Spleen (tissue), 11 donors: ENCODE data around the gene WIPI1. TPM values are rescaled to one million over a fixed set of nuclear protein-coding genes. Genes with fewer than 3 reads are reported as not detected.

ENCODE experiments used
- DNase-seq: peaks from one replicate; pipeline ENCODE4 v3.0.0-alpha.2; 2020
- H3K27ac ChIP-seq, 8 donors: fragments of 200-600 bp; sonication (generic) in 7 of 8; 1 replicate in 4 of 8; 2 replicates in 4 of 8; pipeline versions ENCODE4 v1.5.0 to v1.8.0; 2016 to 2021; ENCODE audit warnings: inconsistent platforms in 4 of 8, mild to moderate bottlenecking in 4 of 8, moderate library complexity in 1 of 8
- H3K27me3 ChIP-seq, 7 donors: fragments of 200-600 bp; sonication (generic) in 6 of 7; replicated peaks in 1 of 7; 1 replicate in 4 of 7; 2 replicates in 3 of 7; pipeline versions ENCODE4 v1.5.0 to v1.8.0; 2016 to 2021; ENCODE audit warnings: inconsistent platforms in 3 of 7, mild to moderate bottlenecking in 1 of 7
- H3K36me3 ChIP-seq, 6 donors: fragments of 200-600 bp; sonication (generic) in 5 of 6; 1 replicate in 4 of 6; 2 replicates in 2 of 6; pipeline versions ENCODE4 v1.5.0 to v1.8.0; 2016 to 2021; ENCODE audit warnings: inconsistent platforms in 2 of 6
- H3K4me1 ChIP-seq, 6 donors: fragments of 200-600 bp; sonication (generic) in 5 of 6; 1 replicate in 3 of 6; 2 replicates in 3 of 6; pipeline versions ENCODE4 v1.5.0 to v1.8.0; 2016 to 2021; ENCODE audit warnings: inconsistent platforms in 3 of 6
- H3K4me3 ChIP-seq, 8 donors: fragments of 200-600 bp; sonication (generic) in 7 of 8; 1 replicate in 4 of 8; 2 replicates in 4 of 8; pipeline versions ENCODE4 v1.5.0 to v1.8.0; 2016 to 2021; ENCODE audit warnings: inconsistent platforms in 4 of 8, mild to moderate bottlenecking in 4 of 8, moderate library complexity in 2 of 8
- H3K9me3 ChIP-seq, 8 donors: fragments of 200-600 bp; sonication (generic) in 7 of 8; 1 replicate in 4 of 8; 2 replicates in 4 of 8; pipeline versions ENCODE4 v1.5.0 to v1.8.0; 2016 to 2021; ENCODE audit warnings: inconsistent platforms in 4 of 8
- CTCF ChIP-seq, 11 experiments: fragments of 200-600 bp in 7 of 11; fragments of 450-650 bp in 4 of 11; sonication (generic) in 4 of 11; IDR thresholded peaks in 8 of 11; conservative IDR thresholded peaks in 3 of 11; 1 replicate in 7 of 11; 2 replicates in 4 of 11; pipeline versions ENCODE4 v1.4.0 to v1.8.0; 2016 to 2021; ENCODE audit warnings: antibody characterized with exemption in 11 of 11, inconsistent platforms in 4 of 11, mild to moderate bottlenecking in 1 of 11
- POLR2A ChIP-seq, 3 donors: fragments of 450-650 bp; IDR thresholded peaks; one replicate each; pipeline ENCODE4 v1.5.1; 2017; ENCODE audit warnings: antibody characterized with exemption in 3 of 3, mild to moderate bottlenecking in 1 of 3
- POLR2AphosphoS5 ChIP-seq, 3 donors: sonication (generic); formaldehyde crosslinking; IDR thresholded peaks; one replicate each; pipeline ENCODE4 v1.5.1; 2017; ENCODE audit warnings: antibody characterized with exemption in 3 of 3
- WGBS, 5 donors: extraction: QIAGEN DNeasy Blood & Tissue Kit in 3 of 5; methylation state at CpG; one replicate each; pipeline versions ENCODE4 v1.1.5 to v1.1.7; 2013 to 2018; 5-methylcytosine and 5-hydroxymethylcytosine counted together
- intact Hi-C: fragments of 100-400 bp; cut with DNase I; formaldehyde crosslinking; loops from one replicate; pipeline ENCODE4 v1.15.0; 2023; ENCODE audit warnings: low total_unique reads
- polyA plus RNA-seq, 3 donors: library from polyadenylated mRNA; stranded (reverse); fragments of 200-250 nt; gene quantifications; one replicate each; pipeline ENCODE4 v1.2.1, GENCODE V29; 2013
- total RNA-seq, 7 donors: library from RNA; depleted of rRNA in 3 of 7; stranded (reverse); fragments of >200 nt in 3 of 7; fragmentation: NEBNext Ultra II Directional in 4 of 7; extraction: Animal tissue kit (Norgen Biotek cat#: 25700) in 4 of 7; gene quantifications; one replicate each; pipeline versions ENCODE4 v1.1.0 to v1.2.1, GENCODE V29; 2016 to 2021
- donor health status: healthy with polysubstance abuse.
- donor health status: DM: no; HTN: no; CAD: no; lungs with moderate emphysema.
- donor health status: DM: no; HTN: no; CAD: no.
- donor health status: Bipolar disorder and iron deficiency.
- donor health status: healthy.
- donor health status: DM: no; HTN: no; CAD: no.
- donor health status: DM: yes; HTN: yes; CAD: no.

Gene WIPI1
- total and polyA plus RNA-seq, 10 donors: 7.2 to 38.3 (median 25.6) TPM

- DNase-seq: no peak
- Histone ChIP-seq H3K36me3 (peaks cover 0 to 88% (median 44%) of the 10 kb centered on the region in 6 donors), H3K4me3 (no peak overlapping the region), H3K27ac (no peak overlapping the region), H3K9me3 (no peaks in the 10 kb centered on the region), H3K4me1 (peaks cover 8 to 28% (median 19%) of the 10 kb centered on the region in 6 donors), H3K27me3 (no peaks in the 10 kb centered on the region)
- intact Hi-C loops: no loop called here
- WGBS, 5 donors: 89 to 99% (median 96%) methylated on average over 8 of the region's 8 CpGs
- no peak for TF ChIP-seq CTCF (IDR thresholded peaks at IDR 0.05 in 8 of 11, conservative IDR thresholded peaks at IDR 0.05 in 3 of 11)
- TF ChIP-seq POLR2A (IDR thresholded peaks at IDR 0.05): no peak
- TF ChIP-seq POLR2AphosphoS5 (IDR thresholded peaks at IDR 0.05): no peak
Observed at GRCh38 chr17:68445671-68446070, 11.6 kb downstream of the WIPI1 start.

DNA sequence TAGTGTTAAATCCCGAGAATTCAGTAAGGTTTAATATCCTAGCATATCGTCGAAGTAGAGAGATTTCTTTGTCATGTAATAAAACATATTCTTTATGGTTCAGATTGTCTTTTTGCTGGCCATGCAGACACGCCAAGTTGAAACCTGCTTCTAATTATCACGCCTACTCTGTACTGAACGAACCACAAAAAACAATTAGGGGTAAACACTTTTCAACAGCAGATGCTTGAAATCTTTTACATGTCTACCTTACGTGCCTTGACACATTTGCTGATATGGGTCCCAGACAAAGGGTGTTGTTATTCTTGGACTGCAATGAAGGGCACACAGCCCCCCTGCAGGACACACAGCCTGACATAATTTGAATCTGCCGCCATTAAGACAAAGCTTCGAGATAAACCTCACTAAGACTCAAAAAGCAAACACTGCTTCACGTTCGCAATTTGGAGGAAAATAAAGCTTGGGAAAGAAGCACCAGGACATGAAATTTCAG, 13.3 kb downstream of the WIPI1 start:
- H3K4me1 ChIP-seq: peaks cover 10 to 44% (median 34%) of the 10 kb centered on the region in 6 donors
- 93 to 94% (median 94%) methylated on average over 11 of the region's 11 CpGs for WGBS, 5 donors
- H3K27ac ChIP-seq: no peak overlapping the region
- peaks cover 0 to 72% (median 30%) of the 10 kb centered on the region in 6 donors for H3K36me3 ChIP-seq
- H3K9me3 ChIP-seq: no peaks in the 10 kb centered on the region
- intact Hi-C loops: no loop called here
- no peak for DNase-seq
- no peak for TF ChIP-seq POLR2A (IDR thresholded peaks at IDR 0.05)
- TF ChIP-seq CTCF (IDR thresholded peaks at IDR 0.05 in 8 of 11, conservative IDR thresholded peaks at IDR 0.05 in 3 of 11): no peak
- TF ChIP-seq POLR2AphosphoS5 (IDR thresholded peaks at IDR 0.05): no peak
- no peak overlapping the region for H3K4me3 ChIP-seq
- no peaks in the 10 kb centered on the region for H3K27me3 ChIP-seq

- intact Hi-C loops: no loop called here
- H3K9me3 ChIP-seq: no peaks in the 10 kb centered on the region
- peak overlapping the region; percentile 11 to 89 (median 76) for H3K27ac ChIP-seq
- TF ChIP-seq POLR2AphosphoS5 (IDR thresholded peaks at IDR 0.05): peak in 1 of 3 donors; percentile 59
- TF ChIP-seq POLR2A (IDR thresholded peaks at IDR 0.05): no peak
- WGBS, 5 donors: 53 to 59% (median 58%) methylated on average over 14 of the region's 14 CpGs
- no peaks in the 10 kb centered on the region for H3K27me3 ChIP-seq
- H3K4me1 ChIP-seq: peaks cover 23 to 72% (median 61%) of the 10 kb centered on the region in 6 donors
- peak overlapping the region in 1 of 8 donors; percentile 39 for H3K4me3 ChIP-seq
- no peak for DNase-seq
- peaks cover 0 to 44% (median 15%) of the 10 kb centered on the region in 6 donors for H3K36me3 ChIP-seq
Observed at GRCh38 chr17:68441070-68441770, 16.1 kb downstream of the WIPI1 start.

DNA sequence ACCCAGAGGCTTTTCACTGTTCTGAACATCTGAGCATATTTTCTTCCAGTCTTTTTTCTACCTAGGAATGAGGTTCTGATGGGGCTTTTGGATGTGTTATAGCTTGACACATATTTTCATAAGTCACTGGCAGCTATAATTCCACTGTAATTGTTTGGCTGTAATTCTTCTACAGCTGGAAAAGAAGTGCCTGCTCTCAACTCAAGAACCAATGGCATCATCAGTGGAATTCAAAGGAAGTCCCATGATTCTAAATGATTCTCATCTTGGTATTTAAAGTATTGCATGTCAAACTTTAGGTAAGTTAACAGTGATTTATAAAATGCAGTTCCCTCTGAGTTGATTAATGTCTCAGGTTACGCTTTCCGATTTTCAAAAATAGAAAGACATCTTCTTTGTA, 16.8 kb downstream of the WIPI1 start:
- Histone ChIP-seq H3K27ac (peak overlapping the region in 7 of 8 donors; percentile 53 to 89 (median 77)), H3K27me3 (no peaks in the 10 kb centered on the region), H3K4me3 (peak overlapping the region in 1 of 8 donors; percentile 39), H3K9me3 (no peaks in the 10 kb centered on the region), H3K4me1 (peaks cover 23 to 79% (median 66%) of the 10 kb centered on the region in 6 donors), H3K36me3 (peaks cover 0 to 43% (median 16%) of the 10 kb centered on the region in 6 donors)
- TF ChIP-seq POLR2A (IDR thresholded peaks at IDR 0.05) (no peak), POLR2AphosphoS5 (IDR thresholded peaks at IDR 0.05) (no peak)
- intact Hi-C loops: no loop called here
- WGBS, 5 donors: 56 to 70% (median 63%) methylated on average over 2 of the region's 2 CpGs
- DNase-seq: no peak

- no peak for DNase-seq
- H3K4me1 ChIP-seq: peaks cover 23 to 80% (median 66%) of the 10 kb centered on the region in 6 donors
- TF ChIP-seq POLR2AphosphoS5 (IDR thresholded peaks at IDR 0.05) (no peak), POLR2A (IDR thresholded peaks at IDR 0.05) (no peak), CTCF (IDR thresholded peaks at IDR 0.05 in 8 of 11, conservative IDR thresholded peaks at IDR 0.05 in 3 of 11) (no peak)
- no peaks in the 10 kb centered on the region for H3K9me3 ChIP-seq
- H3K27ac ChIP-seq: peak overlapping the region in 7 of 8 donors; percentile 53 to 89 (median 77)
- 57 to 62% (median 59%) methylated on average over 8 of the region's 8 CpGs for WGBS, 5 donors
- H3K27me3 ChIP-seq: no peaks in the 10 kb centered on the region
- intact Hi-C loops: loop anchor here (10.0 kb wide), 1 partner anchor 165 kb away; no protein-coding TSS in a partner anchor
- peaks cover 0 to 43% (median 21%) of the 10 kb centered on the region in 6 donors for H3K36me3 ChIP-seq
- no peak overlapping the region for H3K4me3 ChIP-seq
Observed at GRCh38 chr17:68439656-68440290, 17.5 kb downstream of the WIPI1 start.
